Mesenteric fat pad (tissue), 1 donor: Measurements from ENCODE around the gene HBQ1. TPM values are rescaled to one million over a fixed set of nuclear protein-coding genes. Genes with fewer than 3 reads are reported as not detected.
A peak's percentile ranks its signal among the peaks of the same experiment; 100 is the strongest.
"Not testable (repeated sequence)": the region's sequence is repeated elsewhere in the genome, so short reads cannot be mapped to it uniquely, and the experiment has no call there.

Experiments used
- DNase-seq: peaks from one replicate; pipeline ENCODE4 v3.0.0-alpha.2; 2020; ENCODE audit warnings: low spot score
- total RNA-seq: library from RNA; stranded (reverse); fragmentation: NEBNext Ultra II Directional; extraction: Animal tissue kit (Norgen Biotek cat#: 25700); gene quantifications from one replicate; pipeline ENCODE4 v1.2.1, GENCODE V29; 2021
- donor health status: DM: yes; HTN: yes; CAD: no.

The HBQ1 gene
- total RNA-seq, 1 donor from 2014 or later: not detected

GRCh38 chr16:200388-200787, 20.1 kb downstream of the HBQ1 start:
- no peak for DNase-seq

- DNase-seq: no peak
These were observed 23.0 kb downstream of the HBQ1 start for GRCh38 chr16:203246-203645.

GRCh38 chr16:204046-204445, 23.8 kb downstream of the HBQ1 start:
- not testable (repeated sequence) for DNase-seq

GRCh38 chr16:209359-209758, 29.1 kb downstream of the HBQ1 start:
- DNase-seq: not testable (repeated sequence)

GRCh38 chr16:211631-212180, 31.4 kb downstream of the HBQ1 start:
- not testable (repeated sequence) for DNase-seq

GRCh38 chr16:212999-213398, 32.7 kb downstream of the HBQ1 start:
- no peak for DNase-seq

GRCh38 chr16:220021-220420, 39.8 kb downstream of the HBQ1 start:
- DNase-seq: no peak

GRCh38 chr16:228151-228851, 48.0 kb downstream of the HBQ1 start:
- no peak for DNase-seq

GRCh38 chr16:228852-229730, 48.8 kb downstream of the HBQ1 start, which contains the start of gene LUC7L:
LUC7L (minus strand) TSS chr16:229449; CDS start chr16:229339, 110 bp downstream.
- DNase-seq: peak; percentile 96

GRCh38 chr16:229731-230281, 49.5 kb downstream of the HBQ1 start:
- no peak for DNase-seq

- DNase-seq: not testable (repeated sequence)
These were observed 50.1 kb downstream of the HBQ1 start for GRCh38 chr16:230351-230750.

Other genes starting within 250 kb of the HBQ1 start
- 11.5 TPM for gene POLR3K, start 126.9 kb upstream of the HBQ1 start, total RNA-seq
- gene SNRNP25, start 126.6 kb upstream of the HBQ1 start, total RNA-seq: 23.0 TPM
- 30.0 TPM for gene RHBDF1, start 107.8 kb upstream of the HBQ1 start, total RNA-seq
- 44.4 TPM for gene MPG, start 102.2 kb upstream of the HBQ1 start, total RNA-seq
- 22.5 TPM for gene NPRL3, start 41.8 kb upstream of the HBQ1 start, total RNA-seq
- gene HBZ, start 27.8 kb upstream of the HBQ1 start, total RNA-seq: not detected
- not detected for gene HBM, start 14.5 kb upstream of the HBQ1 start, total RNA-seq
- 248 TPM for gene HBA2, start 7.6 kb upstream of the HBQ1 start, total RNA-seq
- gene HBA1, start 3.8 kb upstream of the HBQ1 start, total RNA-seq: 275 TPM
- gene LUC7L, start 49.0 kb downstream of the HBQ1 start, total RNA-seq: 56.7 TPM
- 90.6 TPM for gene FAM234A, start 54.4 kb downstream of the HBQ1 start, total RNA-seq
- 21.4 TPM for gene RGS11, start 95.5 kb downstream of the HBQ1 start, total RNA-seq
- gene ARHGDIG, start 100.1 kb downstream of the HBQ1 start, total RNA-seq: 8.6 TPM
- gene PDIA2, start 102.7 kb downstream of the HBQ1 start, total RNA-seq: 2.2 TPM
- 19.4 TPM for gene AXIN1, start 172.3 kb downstream of the HBQ1 start, total RNA-seq
- 40.1 TPM for gene MRPL28, start 190.1 kb downstream of the HBQ1 start, total RNA-seq
- gene PGAP6, start 201.5 kb downstream of the HBQ1 start, total RNA-seq: 39.0 TPM
- 139 TPM for gene NME4, start 216.7 kb downstream of the HBQ1 start, total RNA-seq
- 21.8 TPM for gene DECR2, start 221.4 kb downstream of the HBQ1 start, total RNA-seq
- gene RAB11FIP3, start 245.2 kb downstream of the HBQ1 start, total RNA-seq: 35.2 TPM